Activated CD8-positive, alpha-beta memory T cell treated with anti-CD3 and anti-CD28 coated beads, Interleukin-2, amount 50 U/mL, for 48 hours (primary cell): Measurements from ENCODE around the gene BRD1.

Experiments used
- DNase-seq: peaks from one replicate; pipeline ENCODE4 v3.0.0-alpha.2; 2020

BRD1 gene

GRCh38 chr22:49724893-49725489 is 102.7 kb downstream of the BRD1 start:
- peak; percentile 88 for DNase-seq

- DNase-seq = peak; percentile 73
Observed at GRCh38 chr22:49724030-49724892, 103.4 kb downstream of the BRD1 start.

GRCh38 chr22:49723478-49724029 is 104.1 kb downstream of the BRD1 start:
- DNase-seq = no peak
